ENCODE results near the gene SGSH.
"Not testable (repeated sequence)": the region's sequence is repeated elsewhere in the genome, so short reads cannot be mapped to it uniquely, and the experiment has no call there.

Gene SGSH

DNA sequence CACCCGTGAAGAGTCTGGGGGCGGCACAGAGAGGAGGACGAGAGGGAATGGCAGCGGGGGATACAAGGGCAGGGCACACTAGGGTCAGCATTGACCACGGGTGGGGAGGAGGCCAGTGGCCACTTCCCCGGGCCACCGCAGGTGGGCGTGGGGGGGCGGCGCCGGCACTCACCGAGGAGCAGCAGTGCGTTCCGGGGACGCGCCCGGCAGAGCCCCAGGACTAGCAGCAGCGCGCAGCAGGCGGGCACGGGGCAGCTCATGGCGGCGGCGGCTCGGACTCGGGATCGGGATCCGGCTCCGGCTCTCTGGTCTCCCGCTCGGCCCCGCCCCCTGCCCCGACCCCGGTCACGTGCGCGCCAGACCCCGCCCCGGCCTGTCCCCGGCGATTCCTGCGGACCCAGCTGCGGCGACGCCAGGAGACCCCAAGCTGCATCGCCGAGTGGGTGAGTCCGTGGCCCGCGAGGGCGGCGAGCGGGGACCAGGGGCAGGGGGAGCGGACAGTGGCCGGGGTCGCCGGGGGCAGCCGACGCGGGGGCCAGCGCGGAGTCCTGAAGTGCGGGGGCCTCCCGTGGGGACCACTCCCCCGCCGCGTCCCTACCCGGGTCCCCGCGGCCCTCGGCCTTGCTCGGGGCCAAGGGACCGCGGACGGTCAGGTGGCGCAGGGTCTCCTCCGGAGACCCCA is at the start of gene SGSH, which contains the start of gene SLC26A11:
Gene SGSH, minus strand, starts transcription at position 280 of the 682 bp plus-strand sequence. Its CDS starts 20 bp downstream, at position 260.
Gene SLC26A11, plus strand, starts transcription at position 374 of the 682 bp plus-strand sequence. CDS start 1,134 bp downstream, outside the sequence.
- peak; percentile 74 for DNase-seq (ENCODE audit: low read depth in 2 of 2)

DNA sequence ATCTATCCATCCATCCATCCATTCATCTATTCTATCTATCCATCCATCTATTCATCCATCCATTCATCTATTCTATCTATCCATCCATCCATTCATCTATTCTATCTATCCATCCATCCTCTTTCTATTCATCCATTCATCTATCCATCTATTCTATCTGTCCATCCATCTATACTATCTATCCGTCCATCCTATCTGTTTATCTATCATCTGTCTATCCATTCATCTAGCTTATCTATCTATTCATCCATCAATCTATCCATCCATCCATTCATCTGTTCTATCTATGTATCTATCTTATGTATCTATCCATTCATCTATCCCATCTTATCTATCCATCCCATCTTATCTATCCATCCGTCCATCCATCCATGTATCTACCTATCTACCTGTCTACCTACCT is 49.3 kb upstream of the SGSH start:
- DNase-seq (ENCODE audit: low read depth in 2 of 2): no peak

DNA sequence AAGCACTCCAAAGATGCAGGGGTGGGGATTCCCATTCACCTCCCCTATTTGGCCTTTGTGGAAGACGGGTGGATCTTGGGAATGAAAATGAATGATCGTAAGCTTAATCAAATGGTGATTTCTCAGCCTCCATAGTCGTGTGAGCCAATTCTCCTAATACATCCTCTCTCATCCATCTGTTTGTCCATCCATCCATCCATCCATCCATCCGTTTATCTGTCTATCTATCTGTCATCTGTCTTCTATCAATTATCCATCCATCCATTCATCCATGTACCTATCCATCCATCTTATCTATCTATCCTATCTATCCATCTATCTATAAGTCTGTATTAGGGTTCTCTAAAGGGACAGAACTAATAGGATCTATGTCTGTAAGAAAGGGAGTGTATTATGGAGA is 48.3 kb upstream of the SGSH start:
- DNase-seq (ENCODE audit: low read depth in 2 of 2): no peak

DNA sequence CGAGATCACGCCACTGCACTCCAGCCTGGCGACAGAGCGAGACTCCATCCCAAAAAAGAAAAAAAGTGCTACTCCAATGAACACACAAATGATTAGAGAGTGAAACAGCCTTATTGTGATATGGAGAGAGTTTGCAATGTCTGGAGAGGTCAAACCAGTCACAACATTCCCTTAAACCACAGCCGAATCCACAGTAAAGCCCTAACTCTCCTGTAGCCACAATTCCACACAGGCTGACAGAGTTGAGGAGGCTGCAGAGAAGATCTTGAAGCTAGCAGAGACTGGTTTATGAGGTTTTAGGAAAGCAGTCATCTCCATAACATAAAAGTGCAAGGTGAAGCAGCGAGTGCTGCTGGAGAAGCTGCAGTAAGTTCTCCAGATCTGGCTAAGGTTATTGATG is 47.3 kb upstream of the SGSH start:
- no peak for DNase-seq (ENCODE audit: low read depth in 2 of 2)

DNA sequence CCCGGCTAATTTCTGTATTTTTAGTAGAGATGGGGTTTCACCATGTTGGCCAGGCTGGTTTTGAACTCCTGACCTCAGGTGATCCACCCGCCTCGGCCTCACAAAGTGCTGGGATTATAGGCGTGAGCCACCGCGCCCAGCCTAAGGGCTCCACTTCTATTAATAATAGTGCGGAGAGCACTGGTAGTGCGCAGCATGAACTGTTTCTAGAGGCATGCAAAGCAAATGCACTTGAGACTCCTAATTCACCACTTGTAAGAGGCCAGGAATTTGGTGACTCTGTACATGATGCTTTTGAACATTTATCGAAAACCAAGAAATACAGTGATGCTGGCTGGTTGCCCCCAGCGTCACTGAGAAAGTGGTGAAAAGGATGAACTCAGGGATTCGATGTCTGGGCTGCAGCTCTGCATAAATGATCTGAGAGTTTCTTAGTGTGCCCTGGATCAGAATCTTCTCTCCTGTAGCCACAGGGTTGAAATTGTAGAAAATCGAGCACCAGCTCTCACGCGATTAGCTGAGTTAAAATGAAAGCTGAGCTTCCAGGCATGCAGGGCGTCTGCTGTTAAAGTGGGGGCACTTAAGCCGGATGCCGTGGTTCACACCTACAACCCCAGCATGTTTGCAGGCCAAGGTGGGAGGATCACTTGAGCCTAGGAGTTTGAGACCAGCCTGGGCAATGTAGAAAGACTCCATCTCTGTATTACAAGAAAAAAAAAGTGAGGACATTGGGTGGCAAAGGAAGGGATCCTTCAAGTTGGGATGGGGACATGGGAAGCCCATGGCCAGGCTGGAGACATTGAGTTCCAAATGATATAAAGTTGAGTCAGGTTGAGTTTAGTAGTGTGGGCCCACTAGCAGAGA is 45.3 kb upstream of the SGSH start:
- DNase-seq (ENCODE audit: low read depth in 2 of 2): peak; percentile 19 to 69

DNA sequence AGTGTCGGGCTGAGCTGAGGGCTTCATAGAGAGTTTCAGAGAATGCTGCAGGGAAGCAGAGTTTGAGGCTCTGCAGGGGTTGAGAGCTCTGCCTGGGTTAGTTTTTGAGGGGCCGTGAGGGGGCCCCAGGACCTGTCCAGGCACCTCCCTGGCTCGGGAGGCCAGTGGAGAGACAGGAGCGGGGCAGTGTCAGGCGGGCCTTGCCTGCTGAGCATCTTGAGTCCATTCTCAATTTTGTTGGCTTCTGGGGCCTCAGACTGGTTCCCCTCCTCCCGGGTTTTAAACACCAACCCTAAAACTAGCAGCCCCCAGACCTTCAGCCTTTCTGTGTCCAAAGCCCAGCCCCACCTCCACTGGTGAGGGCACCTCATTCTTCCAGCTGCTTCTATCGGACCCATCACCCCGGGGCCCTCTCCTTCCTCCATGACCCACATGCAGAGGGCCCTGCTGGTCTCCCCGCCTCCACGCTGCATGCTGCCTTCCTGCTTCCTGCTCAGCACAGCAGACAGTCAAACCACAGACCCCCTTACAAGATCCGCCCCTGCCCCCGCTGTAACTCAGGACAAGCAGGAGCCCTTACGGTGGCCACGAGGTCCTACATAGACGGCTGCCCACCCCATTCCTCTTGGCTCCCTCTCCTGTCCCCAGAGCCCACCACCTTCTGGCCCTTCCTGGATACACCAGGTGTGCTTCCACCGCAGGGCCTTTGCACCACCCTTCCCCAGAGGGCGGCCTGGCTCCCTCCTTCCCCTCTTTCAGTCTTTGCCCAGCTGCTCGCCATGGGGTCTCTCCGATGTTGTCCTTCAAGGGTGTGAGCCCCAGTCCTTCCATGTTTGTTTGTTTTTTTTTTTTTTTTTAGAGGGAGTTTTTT is 44.3 kb upstream of the SGSH start:
- DNase-seq (ENCODE audit: low read depth in 2 of 2): peak; percentile 44 to 46

DNA sequence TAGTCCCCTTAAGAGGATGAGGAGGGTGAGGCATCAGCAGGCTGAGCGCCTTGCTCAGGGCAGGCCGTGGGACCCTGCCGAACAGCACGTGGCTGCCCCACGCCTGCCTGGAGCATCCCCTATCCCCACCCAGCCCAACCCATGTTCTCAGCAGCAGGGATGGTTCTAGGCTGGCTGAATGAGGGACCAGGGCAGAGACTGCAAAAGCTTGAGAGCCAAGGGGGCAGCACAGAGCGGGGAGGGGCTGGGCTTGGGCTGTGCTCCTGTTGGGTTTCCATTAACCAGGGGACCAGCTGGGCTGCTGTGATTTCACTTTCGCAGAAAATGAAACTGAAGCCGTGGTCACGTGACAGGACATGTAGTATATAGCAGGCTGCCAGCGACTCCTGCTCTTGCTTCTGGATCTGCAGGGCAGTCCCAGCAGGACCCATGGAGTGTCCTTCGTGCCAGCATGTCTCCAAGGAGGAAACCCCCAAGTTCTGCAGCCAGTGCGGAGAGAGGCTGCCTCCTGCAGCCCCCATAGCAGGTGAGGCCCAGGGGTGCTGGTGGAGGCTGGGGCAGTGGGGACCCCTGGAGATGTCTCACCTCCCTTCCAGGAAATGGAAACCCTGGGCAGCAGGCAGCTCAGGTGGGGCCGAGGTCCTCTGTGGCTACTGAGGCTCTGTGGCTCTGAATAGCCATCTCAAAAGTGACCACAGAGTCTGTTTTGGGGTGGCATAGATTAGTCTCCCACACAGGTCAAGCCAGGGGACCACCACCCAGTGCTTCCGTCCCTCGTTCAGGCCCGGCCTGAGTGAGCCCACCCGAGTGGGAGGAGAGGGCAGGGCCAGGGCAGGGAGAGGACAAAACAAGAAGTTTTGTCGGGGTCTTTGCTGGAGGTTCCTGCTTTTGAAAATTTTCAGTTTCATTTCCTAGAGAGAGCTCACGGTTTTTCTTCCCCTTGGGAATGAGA is 43.4 kb upstream of the SGSH start:
- DNase-seq (ENCODE audit: low read depth in 2 of 2): peak; percentile 82 to 88

DNA sequence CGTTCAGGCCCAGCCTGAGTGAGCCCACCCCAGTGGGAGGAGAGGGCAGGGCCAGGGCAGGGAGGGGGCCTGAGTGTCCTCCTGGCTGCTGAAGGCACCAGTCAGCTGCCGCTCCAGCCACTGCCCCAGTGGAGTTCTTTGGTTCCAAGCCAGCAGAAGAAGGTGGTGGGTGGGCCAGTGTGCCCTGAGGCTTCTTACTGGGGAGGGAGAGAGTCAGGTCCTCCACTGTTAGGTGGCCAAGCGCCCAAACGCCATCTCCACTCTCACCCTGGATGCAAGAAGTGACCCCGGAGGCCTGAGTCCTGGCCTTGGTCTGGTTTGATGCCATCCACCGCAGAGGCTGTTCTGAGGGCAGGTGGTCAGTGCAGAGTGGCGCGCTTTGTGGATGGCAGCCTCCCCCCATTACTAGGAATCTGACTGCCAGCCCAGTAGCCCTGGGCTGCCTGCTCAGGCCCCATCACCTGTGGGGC is 42.7 kb upstream of the SGSH start:
- no peak for DNase-seq (ENCODE audit: low read depth in 2 of 2)

DNA sequence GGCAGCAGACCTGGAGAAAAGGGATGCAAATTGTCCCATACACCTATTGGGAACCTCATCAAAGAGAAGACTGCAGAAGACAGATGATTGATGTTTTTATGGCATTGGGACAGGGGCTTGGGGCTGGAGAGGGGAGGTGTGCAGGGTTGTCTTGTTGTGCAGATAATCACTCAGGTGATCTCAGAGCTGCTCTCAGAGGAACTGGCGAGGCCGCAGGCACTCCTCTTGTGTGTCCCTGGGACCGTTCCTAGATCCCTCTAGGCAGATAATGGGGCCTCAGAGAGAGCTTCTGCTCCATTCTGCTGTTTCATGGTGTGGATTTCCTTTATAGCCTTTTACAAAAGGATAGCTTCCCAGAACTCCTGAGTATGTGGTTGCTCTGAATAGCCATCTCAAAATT is 42.2 kb upstream of the SGSH start:
- DNase-seq (ENCODE audit: low read depth in 2 of 2): no peak

DNA sequence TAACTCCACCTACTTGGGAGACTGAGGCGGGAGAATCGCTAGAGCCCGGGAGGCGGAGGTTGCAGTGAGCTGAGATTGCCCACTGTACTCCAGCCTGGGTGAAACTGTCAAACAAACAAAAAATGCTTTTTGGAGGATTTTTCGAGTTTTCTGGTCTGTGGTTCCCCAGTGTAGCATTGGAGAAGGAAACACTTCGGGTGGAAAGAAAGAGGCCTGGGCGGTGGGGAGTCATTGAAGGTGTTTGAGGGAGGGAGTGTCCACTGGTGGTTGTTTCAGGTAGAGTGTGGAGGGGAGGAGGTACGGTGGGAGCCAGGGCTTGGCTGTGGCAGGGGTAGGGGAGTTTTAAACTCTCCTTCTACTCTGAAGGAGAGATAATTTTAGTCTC is 41.8 kb upstream of the SGSH start:
- no peak for DNase-seq (ENCODE audit: low read depth in 2 of 2)

DNA sequence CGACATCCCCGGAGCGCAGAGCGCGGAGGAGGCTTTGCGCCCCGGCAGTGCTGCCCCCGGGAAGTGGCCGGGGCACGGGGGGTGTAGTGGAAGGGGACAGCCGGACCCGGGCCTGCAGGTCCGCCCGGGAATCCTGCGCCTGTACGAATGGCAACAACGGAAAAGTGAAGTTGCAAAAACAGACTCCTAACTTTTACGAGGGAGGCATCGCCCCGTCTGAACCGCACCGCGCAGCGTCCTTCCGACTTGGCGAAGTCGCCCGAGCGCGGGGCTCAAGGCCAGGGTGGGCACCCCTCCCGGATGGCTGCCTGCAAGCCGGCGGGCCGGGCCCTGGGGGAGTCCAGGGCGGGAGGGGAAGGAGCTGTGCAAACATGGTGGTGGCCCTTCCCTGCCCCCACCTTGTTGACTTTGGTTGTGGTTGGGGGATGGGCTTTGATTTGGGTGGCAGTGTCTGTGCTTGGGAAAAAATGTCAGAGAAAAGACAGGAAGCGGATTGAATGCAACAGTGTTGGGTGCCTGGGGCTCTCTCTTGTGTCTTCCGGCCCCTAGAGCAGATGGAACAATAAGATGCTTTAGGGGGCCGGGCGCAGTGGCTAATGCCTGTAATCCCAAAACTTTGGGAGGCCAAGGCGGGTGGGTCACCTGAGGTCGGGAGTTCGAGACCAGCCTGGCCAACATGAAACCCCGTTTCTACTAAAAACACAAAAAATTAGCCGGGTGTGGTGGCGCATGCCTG is 41.2 kb upstream of the SGSH start:
- peak; percentile 38 to 47 for DNase-seq (ENCODE audit: low read depth in 2 of 2)

DNA sequence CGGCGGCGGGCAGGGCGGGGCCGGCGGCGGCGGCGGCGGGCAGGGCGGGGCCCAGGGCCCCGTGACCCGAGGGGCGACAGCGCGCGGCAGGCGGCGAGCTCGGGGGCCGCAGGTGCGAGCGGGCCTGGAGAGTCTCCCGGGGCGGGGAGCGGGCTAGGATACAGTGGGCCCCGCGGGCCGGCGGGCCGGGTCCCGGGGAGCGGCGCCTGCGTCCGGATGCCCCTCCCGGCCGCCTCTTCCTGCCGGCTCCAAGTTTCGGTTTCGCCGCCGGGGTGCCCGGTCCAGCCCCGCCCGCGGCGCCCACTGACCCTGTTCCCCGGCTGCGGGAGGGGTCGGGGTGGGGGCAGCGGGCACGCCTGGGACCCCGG is 40.6 kb upstream of the SGSH start, which contains the start of gene RNF213:
Gene RNF213, plus strand, starts transcription at position 62 of the 368 bp plus-strand sequence. CDS start 2,830 bp downstream, outside the sequence.
- DNase-seq (ENCODE audit: low read depth in 2 of 2): peak in 1 of 2 donors; percentile 23

DNA sequence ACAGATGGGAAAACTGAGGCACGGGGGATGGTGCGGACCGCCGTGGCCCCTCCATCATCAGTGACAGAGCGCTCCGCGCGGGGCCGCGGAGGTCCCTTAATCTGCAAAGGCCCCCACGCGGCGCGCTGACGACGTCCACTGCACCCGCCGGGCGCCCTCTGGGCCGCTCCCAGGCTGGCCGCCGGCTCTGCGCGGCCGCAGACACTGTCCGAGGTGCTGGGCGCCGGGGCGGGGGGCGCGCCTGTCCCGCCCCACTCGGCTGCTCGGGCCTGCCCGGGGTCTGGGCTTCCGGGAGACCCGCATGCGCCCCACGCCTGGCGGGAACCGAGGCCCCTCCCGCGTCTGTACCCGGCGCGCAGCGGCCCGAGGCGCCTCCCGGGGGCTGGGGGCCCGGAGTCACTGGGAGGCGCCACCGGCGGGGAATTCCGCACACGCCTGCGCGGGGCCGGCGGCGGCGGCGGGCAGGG is 40.0 kb upstream of the SGSH start:
- DNase-seq (ENCODE audit: low read depth in 2 of 2): peak; percentile 60 to 76

DNA sequence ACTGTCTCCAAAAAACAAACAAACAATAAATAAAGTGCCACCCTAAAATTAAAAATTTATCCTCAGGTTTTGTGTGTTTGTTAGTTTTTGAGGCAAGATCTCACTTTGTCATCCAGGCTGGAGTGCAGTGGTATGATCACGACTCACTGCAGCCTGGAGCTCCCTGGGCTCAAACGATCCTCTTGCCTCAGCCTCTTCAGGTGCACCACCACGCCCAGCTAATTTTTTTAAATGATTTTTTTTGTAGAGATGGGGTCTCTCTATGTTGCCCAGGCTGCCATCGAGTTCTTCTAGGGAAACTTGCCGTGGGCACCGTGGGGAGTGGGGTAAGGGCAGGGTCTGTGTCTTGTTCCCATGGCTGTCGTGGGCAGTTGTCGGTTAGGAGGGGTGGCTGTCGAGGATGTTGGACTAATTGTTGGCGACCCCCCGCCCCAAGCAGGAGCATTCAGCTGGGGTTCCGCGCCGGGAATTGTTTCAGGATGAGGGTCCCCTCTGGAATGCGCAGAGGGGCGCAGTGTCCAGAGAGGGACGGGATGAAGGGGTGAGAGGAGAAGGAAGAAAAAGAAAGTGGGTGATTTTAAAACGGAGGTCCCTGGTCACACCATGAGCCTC is 39.4 kb upstream of the SGSH start:
- DNase-seq (ENCODE audit: low read depth in 2 of 2): no peak

DNA sequence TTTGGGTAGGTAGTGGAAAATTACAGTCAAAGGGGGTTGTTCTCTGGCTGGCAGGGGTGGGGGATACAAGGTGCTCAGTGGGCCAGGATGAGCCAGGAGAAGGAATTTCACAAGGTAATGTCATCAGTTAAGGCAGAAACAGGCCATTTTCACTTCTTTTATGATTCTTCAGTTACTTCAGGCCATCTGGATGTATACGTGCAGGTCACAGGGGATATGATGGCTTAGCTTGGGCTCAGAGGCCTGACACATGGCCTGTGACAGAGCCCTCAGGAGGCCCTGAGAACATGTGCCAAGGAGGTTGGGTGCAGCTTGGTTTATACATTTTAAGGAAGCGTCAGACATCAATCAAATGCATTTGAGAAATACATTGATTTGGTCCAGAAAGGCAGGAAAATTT is 38.2 kb upstream of the SGSH start:
- DNase-seq (ENCODE audit: low read depth in 2 of 2): not testable (repeated sequence)

DNA sequence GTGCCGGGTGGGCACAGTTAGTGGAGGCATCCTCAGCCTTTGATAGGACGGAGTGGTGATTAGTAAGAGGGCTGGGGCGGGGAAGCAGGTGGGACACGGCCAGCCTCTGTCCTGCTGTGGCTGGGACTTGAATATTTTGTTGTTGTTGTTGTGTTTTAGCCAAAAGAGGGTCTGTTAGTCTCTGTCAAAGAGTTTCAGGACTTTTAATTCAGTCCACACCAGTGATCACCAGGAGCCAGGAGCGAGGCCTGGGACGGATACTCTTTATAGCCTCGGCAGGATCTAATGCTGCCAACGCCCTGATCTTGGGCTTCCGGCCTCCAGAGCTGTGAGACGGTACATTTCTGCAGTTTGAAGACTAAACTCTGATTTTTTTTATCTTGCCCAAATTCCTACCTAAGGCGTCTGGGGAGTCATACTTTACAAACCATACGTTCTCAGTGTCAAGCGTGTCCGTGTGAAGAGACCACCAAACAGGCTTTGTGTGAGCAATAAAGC is 37.6 kb upstream of the SGSH start:
- DNase-seq (ENCODE audit: low read depth in 2 of 2): no peak

DNA sequence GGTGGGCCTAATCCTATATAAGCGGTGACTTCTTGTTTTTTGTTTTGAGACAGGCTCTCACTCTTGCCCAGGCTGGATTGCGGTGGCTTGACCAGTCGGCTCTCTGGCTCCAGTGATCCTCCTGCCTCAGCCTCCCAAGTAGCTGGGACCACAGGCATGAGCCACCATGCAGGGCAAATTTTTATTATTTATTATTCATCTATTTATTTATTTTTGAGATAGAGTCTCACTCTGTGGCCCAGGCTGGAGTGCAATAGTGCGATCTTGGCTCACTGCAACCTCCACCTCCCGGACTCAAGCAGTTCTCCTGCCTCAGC is 35.9 kb upstream of the SGSH start:
- no peak for DNase-seq (ENCODE audit: low read depth in 2 of 2)

DNA sequence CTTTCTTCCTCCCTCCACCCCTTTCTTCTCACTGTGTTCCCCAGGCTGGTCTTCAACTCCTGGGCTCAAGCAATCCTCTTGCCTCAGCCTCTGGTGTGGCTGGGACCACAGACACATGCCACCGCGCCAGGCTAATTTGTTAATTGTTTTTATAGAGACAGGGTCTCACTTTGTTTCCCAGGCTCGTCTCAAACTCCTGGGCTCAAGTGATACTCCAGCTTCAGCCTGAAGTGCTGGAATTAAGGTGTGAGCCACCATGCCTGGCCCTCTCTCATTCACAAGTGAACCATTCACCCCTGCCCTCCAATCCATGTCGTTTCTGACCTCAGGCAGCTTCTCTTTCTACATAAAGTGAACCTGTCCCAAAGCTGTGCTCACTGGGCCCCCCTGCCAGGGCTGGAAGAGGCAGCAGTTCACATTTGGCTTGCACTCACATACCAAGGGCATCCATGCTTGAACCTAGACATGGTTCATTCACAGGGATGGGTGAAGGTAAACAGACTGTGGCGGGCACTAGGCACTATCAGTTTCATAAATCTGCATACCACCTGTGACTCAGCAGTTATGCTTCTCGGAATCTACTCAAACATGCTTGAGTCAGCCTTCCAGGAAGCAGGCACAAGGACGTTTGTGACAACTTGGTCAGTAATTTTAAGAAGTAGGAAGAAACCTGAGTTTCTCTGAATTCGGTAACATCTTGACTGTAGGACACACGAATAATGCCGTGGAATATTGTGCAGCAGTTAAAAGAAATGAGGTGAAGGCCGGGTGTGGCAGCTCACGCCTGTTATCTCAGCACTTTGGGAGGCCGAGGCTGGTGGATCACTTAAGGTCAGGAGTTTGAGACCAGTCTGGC is 34.5 kb upstream of the SGSH start:
- peak; percentile 34 to 67 for DNase-seq (ENCODE audit: low read depth in 2 of 2)
